Measurements from ENCODE around the gene NLGN2. TPM values are rescaled to one million over a fixed set of nuclear protein-coding genes. Genes with fewer than 3 reads are reported as not detected.
A peak's percentile ranks its signal among the peaks of the same experiment; 100 is the strongest.

The NLGN2 gene
- total RNA-seq, 1 donor from 2014 or later: 46.7 TPM

DNA sequence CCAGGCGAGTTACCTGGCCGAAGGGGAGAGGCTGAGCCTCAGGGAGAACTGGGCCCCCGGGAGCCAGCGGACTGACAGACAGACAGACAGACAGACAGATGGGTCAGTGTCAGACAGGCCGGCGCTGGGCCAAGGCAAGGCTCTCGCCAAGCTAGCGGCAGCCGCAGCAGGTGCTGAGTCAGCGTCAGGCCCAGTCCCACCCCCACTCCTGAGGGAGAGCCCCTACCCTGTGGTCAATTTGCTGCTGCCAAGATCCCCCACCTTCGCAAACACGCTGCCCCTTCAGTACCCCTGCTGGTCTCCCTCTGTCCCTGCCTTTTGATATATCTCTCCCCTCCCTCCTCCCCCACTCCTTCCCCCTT, 33.2 kb downstream of the NLGN2 start:
- TF ChIP-seq, protein P1, sequence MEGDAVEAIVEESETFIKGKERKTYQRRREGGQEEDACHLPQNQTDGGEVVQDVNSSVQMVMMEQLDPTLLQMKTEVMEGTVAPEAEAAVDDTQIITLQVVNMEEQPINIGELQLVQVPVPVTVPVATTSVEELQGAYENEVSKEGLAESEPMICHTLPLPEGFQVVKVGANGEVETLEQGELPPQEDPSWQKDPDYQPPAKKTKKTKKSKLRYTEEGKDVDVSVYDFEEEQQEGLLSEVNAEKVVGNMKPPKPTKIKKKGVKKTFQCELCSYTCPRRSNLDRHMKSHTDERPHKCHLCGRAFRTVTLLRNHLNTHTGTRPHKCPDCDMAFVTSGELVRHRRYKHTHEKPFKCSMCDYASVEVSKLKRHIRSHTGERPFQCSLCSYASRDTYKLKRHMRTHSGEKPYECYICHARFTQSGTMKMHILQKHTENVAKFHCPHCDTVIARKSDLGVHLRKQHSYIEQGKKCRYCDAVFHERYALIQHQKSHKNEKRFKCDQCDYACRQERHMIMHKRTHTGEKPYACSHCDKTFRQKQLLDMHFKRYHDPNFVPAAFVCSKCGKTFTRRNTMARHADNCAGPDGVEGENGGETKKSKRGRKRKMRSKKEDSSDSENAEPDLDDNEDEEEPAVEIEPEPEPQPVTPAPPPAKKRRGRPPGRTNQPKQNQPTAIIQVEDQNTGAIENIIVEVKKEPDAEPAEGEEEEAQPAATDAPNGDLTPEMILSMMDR (IDR thresholded peaks at IDR 0.05): peak; percentile 31
- no peak for DNase-seq (ENCODE audit: low spot score)
- Mint-ChIP-seq H3K36me3 (ENCODE audit: low read depth) (no peaks in the 10 kb centered on the region), H3K4me3 (ENCODE audit: unreplicated experiment) (peak overlapping the region; percentile 84), H3K4me1 (ENCODE audit: low read depth) (peaks cover 70% of the 10 kb centered on the region), H3K27me3 (ENCODE audit: low read depth) (no peaks in the 10 kb centered on the region), H3K27ac (ENCODE audit: unreplicated experiment) (peak overlapping the region; percentile 59), H3K9me3 (ENCODE audit: low read depth) (no peaks in the 10 kb centered on the region)

DNA sequence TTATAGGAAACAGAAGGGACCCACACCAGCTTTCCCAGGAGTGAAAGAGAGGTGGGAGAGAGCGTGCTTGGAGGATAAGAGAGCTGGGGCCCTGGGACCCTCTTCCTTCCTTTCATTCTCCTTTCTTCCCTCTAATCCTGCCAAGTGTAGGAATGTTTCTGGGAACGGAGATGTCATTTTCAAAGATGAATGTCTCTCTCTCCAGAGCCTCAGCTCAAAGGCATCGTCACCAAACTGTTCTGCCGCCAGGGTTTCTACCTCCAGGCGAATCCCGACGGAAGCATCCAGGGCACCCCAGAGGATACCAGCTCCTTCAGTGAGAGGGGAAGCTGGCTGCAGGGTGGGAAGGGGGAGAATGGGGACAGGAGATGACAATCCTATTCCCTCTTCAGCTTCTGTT, 33.6 kb downstream of the NLGN2 start:
- DNase-seq (ENCODE audit: low spot score): no peak
- Mint-ChIP-seq H3K27ac (ENCODE audit: unreplicated experiment) (peak overlapping the region; percentile 22), H3K36me3 (ENCODE audit: low read depth) (no peaks in the 10 kb centered on the region), H3K4me1 (ENCODE audit: low read depth) (peaks cover 68% of the 10 kb centered on the region), H3K4me3 (ENCODE audit: unreplicated experiment) (no peak overlapping the region), H3K9me3 (ENCODE audit: low read depth) (no peaks in the 10 kb centered on the region), H3K27me3 (ENCODE audit: low read depth) (no peaks in the 10 kb centered on the region)
- TF ChIP-seq, protein P1 (IDR thresholded peaks at IDR 0.05): no peak

DNA sequence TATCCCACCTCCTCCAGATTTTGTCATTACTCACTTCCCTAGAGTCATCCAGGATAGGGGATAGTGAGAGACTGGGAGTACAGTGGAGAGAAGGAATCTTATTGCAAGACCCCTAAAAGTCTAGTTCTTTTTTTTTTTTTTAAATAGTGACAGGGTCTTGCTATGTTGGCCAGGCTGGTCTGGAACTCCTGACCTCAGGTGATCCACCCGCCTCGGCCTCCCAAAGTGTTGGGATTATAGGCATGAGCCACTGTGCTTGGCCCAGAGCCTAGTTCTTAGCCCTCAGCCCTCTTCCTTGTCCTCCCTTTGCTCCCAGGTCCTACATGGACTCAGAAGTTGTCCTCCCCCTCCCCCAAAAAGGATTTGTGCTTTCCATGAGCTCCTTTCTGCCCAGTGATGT, 34.5 kb downstream of the NLGN2 start:
- peaks cover 61% of the 10 kb centered on the region for H3K4me1 Mint-ChIP-seq (ENCODE audit: low read depth)
- TF ChIP-seq, protein P1 (IDR thresholded peaks at IDR 0.05): no peak
- DNase-seq (ENCODE audit: low spot score): no peak
- H3K27me3 Mint-ChIP-seq (ENCODE audit: low read depth): peaks cover 3% of the 10 kb centered on the region
- H3K4me3 Mint-ChIP-seq (ENCODE audit: unreplicated experiment): no peak overlapping the region
- H3K27ac Mint-ChIP-seq (ENCODE audit: unreplicated experiment): no peak overlapping the region
- no peaks in the 10 kb centered on the region for H3K9me3 Mint-ChIP-seq (ENCODE audit: low read depth)
- no peaks in the 10 kb centered on the region for H3K36me3 Mint-ChIP-seq (ENCODE audit: low read depth)

DNA sequence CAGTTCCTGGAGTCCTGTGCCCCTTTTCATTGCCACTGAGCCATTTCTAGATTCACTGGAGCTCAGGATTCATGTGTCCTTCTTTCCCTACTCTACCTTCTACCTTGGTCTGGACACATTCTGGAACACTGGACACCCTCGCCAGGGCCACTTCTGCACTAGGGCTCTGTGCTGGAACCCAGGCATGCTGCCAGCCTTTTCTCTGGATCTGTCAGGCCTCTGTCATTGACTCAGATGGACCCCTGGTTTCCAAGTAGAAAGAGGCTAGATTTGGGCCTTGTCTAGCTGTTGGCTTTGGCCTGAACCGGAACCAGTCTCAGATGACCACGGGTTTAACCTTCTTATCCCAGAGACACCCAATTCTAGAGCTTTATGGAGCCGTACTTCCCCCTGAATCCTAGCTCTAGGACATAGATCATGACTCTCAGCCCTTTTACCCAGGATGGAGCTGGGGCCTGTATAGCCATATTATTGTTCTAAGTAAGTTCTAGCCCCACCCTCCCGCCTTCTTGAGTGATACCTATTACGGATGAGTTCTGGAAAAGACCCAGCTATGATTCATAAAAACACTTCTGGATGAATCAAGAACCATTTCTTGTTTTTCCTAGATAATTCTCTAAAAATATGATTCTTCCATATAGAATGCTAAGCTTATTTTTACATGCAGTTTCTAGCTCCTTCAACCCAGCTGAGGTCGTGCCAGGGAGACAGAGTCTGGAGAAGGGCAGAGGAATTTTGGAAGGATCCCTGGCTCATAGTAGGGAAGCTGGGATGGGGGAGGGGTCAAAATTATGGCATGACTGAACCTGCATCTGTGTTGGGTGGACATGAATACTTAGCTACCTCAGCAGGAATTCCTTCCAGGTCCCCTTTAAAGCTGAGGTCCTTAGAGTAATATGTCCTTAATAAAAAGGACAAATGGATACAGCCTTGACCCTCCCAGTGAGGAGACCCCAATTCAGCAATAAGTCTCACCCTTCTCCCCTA, 36.1 kb downstream of the NLGN2 start:
- no peak for DNase-seq (ENCODE audit: low spot score)
- H3K4me1 Mint-ChIP-seq (ENCODE audit: low read depth): peaks cover 48% of the 10 kb centered on the region
- peak overlapping the region; percentile 59 for H3K27ac Mint-ChIP-seq (ENCODE audit: unreplicated experiment)
- peaks cover 2% of the 10 kb centered on the region for H3K36me3 Mint-ChIP-seq (ENCODE audit: low read depth)
- H3K4me3 Mint-ChIP-seq (ENCODE audit: unreplicated experiment): no peak overlapping the region
- TF ChIP-seq, protein P1 (IDR thresholded peaks at IDR 0.05): no peak
- no peaks in the 10 kb centered on the region for H3K9me3 Mint-ChIP-seq (ENCODE audit: low read depth)
- H3K27me3 Mint-ChIP-seq (ENCODE audit: low read depth): peaks cover 9% of the 10 kb centered on the region

DNA sequence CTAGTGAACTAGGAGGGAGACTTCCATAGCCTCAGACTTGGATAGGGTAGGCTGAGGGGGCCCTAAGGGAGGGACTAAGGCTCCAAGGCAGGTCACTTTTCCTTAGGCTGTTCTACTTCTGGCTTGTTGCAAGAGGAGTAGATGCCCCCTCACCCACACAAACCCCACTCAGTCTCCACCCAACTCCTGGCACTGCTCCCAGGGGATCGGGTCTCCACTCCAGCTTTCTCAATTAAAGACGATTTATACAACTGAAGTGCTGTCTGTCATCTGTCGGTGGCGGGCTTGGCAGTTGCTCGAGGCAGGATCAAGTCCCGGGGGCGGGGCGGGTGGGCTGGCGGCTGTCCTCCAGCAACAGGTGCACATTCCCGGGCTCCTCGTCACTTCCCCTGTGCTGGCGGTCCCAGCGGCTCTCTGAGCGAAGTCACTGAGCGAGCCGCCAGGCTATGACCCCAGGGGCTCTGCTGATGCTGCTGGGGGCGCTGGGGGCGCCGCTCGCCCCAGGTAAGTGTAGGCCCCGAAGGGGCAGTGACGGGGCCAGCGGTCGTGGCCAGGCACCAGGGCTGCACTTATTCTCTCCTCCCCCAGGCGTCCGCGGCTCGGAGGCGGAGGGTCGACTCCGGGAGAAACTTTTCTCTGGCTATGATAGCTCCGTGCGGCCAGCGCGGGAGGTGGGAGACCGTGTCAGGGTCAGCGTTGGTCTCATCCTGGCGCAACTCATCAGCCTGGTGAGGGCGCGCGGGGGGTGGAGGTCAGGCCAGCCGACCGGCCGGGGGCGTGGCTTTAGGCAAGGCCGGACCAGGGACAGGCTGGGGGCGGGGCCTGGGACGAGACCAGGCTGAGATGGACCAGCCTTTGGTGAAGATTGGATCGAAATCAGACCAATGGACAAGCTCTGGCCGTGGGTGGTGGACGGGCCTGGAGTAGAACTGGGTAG, 37.3 kb downstream of the NLGN2 start, which contains the start of gene CHRNB1:
Gene CHRNB1 (plus strand): TSS at position 380 of the 937 bp plus-strand sequence. CDS start 67 bp downstream, at position 447.
- H3K27me3 Mint-ChIP-seq (ENCODE audit: low read depth): peaks cover 10% of the 10 kb centered on the region
- no peaks in the 10 kb centered on the region for H3K9me3 Mint-ChIP-seq (ENCODE audit: low read depth)
- peaks cover 3% of the 10 kb centered on the region for H3K36me3 Mint-ChIP-seq (ENCODE audit: low read depth)
- peak within 1 kb of the TSS; percentile 59 for H3K27ac Mint-ChIP-seq (ENCODE audit: unreplicated experiment)
- no peak for DNase-seq (ENCODE audit: low spot score)
- TF ChIP-seq, protein P1 (IDR thresholded peaks at IDR 0.05): peak; percentile 20
- H3K4me1 Mint-ChIP-seq (ENCODE audit: low read depth): peaks cover 40% of the 10 kb centered on the region
- H3K4me3 Mint-ChIP-seq (ENCODE audit: unreplicated experiment): peak within 1 kb of the TSS; percentile 69
